Left renal pelvis (tissue), 4 donors: ENCODE data around the gene RGL1. TPM values are rescaled to one million over a fixed set of nuclear protein-coding genes. Genes with fewer than 3 reads are reported as not detected.
A peak's percentile ranks its signal among the peaks of the same experiment; 100 is the strongest.

Experiments used
- DNase-seq, 4 donors: peaks; one replicate each; pipeline ENCODE4 v3.0.0-alpha.2; 2013; ENCODE audit warnings: low read depth in 4 of 4, low spot score in 3 of 4
- polyA plus RNA-seq, 4 donors: library from polyadenylated mRNA; unstranded; fragments of 120-200 nt; gene quantifications; one replicate each; pipeline ENCODE4 v1.2.1, GENCODE V29; 2013; ENCODE audit not compliant: insufficient read length in 4 of 4

The RGL1 gene
- polyA plus RNA-seq, 4 donors = 46.7 to 158 (median 55.8) TPM

DNA sequence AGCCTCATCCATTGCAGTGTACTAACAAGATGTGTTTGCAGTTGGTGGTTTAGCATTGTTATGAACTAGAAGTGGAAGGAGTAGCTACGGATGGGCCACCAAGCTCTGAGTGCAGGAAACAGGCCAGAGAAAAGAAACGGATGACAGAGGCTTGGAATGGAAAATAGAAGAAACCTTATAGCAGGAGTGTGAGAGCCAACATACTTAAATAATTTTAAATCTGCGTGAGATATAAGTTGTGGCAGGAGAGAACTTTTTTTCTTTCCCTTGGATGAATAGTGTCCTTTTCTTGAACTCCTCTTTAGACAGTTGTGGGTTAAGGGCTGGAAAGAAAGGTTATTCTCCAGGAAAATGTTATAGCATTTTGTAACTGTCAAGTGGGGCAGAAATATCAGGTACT lies 54.2 kb downstream of the RGL1 start:
- no peak for DNase-seq

DNA sequence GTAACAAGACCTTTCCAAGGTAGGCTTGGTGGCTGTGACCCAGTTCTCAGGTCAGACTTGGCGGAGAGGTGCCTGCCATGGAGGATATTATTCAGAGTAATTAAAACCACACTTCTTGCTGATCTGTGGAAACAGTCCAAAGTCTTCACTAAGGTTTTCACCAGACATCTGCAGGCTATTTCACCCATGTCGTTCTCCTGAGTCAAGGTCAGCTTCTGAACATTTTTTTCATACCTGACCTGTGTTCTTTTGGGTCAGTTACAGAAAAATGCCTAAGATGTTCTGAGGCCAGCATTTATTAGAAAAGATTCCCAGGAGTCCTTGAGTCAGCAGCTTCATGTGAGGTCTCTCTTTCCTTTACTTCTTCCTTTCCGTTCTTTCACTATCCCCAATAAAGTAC lies 54.9 kb downstream of the RGL1 start:
- no peak for DNase-seq

DNA sequence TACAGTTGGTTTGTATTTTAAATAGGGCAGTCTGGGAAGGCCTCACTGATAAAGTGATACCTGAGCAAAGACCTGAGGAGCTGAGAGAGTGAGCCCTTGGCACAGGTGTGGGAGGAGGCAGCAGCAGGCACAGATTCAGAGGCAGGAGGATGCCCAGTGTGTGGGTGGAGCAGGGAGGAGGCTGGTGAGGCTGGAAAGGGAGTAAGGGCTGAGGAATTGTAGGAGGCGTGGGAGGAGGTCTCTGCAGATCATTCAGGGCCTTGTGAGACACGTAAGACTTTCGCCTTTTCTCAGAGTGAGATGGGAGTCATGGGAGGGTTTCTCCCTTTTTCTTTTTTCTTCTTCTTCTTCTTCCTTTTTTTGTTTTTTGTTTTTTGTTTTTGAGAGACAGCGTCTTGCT lies 58.0 kb downstream of the RGL1 start:
- DNase-seq = no peak

DNA sequence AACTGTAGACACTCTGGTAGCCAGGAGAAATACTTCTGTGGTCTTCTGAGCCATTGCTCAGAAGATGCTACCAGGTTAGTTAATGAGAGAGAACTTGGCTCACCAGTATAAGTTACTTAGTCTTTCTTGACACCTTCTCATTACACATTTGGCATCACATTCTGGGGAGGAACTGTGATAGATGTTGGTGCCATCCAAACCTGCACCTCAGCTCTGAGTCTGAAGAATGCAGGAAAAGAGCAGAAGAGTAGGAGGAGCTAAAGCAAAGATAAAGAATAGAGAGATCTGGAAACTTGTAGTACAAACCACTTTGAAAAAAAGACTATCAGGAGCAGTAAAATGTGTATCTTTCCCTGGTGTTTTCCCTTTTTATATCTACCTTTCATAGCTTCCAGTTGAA lies 58.9 kb downstream of the RGL1 start:
- DNase-seq = no peak

DNA sequence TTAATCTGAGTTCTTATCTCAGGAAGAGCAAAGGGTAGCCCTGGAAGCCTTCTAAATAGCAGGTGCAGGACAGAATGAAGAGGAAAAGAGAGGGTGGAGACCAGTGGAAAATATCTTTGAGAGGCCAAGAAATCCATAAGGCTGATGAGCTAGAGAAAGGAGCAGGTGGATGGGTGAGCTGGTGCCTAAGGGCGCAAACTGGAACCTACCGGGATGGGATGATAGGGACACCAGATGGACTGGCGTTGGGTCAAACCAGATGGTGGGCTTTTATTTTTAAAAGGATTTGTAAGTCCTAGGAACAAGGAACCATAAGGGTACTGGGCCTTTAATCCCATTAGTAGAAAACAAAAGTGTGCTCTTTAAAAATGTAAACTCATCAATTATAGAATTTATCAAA lies 59.7 kb downstream of the RGL1 start:
- no peak for DNase-seq

DNA sequence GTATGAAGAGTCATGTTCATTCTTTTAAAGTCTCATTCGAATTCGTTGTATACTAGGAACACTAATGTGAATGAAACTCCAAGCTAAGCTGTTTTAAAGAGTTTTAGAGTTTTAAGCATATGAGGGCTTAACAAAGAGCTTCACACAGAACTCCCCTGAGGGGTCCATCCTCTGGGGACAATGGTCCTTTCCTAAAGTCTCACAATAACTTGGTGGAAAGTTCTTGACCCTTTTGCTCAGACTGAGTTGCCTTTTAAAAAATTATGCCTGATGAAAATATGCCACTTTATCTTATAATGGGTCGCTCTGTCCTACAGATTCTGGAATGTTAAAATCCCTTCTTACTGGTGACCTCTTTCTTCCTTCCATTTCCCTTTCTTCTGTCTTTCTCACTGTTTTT lies 64.3 kb downstream of the RGL1 start:
- no peak for DNase-seq

DNA sequence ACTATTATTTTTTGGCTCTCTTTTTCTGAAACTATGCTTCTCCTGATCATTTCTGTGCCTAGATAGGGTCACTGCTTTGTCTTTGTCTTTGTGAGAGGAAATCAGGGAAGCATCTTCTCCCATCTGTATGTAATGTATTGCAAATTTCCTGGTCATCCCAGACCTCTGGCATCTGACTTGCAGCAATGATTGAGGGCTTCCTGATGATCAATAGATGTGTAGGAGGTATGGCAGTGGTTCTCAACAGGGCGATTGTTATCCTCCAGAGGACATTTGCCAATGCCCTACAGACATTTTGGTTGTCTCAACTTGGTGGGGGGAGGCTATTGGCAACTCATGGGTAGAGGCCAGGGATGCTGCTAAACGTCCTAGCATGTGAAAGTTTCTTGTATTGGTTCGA lies 64.7 kb downstream of the RGL1 start:
- no peak for DNase-seq

DNA sequence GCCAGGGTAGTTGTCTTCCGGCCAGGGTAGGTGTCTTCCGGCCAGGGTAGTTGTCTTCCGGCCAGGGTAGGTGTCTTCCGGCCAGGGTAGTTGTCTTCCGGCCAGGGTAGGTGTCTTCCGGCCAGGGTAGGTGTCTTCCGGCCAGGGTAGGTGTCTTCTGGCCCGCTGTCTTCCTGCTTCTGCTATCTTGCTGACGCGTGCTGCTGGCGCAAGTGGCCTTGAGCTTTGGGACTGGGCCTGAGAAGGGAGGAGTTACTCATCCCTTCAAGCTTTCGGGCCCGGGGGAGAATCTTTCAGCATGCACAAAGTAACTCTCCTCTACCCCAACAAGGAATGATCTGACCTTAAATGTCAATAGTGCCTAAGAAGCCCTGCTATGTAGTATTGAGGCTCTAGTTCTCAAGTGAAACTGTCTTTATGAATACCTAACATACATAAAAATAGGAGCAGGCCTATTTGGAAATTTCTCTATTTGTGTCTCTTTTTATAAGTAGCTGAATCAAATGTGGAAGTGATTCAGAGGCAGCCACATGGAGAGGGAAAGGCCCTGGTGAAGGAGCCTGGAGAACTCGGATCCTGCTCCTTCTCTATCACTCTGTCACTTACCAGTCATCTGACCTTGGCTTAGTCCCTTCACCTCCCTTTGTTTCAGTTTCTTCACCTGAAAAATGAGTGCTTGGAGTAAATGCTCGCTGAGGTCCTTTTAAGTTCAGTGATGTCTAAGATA lies 65.6 kb downstream of the RGL1 start:
- DNase-seq = no peak

DNA sequence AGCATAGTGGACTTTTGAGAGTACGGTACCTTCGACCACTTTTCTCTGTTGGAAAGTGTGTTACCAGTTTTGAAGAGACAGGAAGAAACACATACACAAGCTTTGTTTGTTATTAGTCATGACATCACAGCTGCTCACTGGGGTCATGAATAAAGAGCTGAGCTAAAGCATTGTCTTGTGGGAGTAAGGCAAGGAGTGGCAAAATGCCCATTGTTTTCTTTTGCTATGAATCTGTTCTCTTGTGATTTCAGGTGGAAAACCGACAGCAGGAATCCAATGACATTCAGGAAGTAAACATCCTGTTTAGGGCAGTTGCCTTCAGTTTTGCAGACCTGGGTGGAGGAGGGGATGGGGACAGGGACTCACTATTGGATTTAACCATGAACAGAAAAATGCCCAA lies 66.2 kb downstream of the RGL1 start:
- no peak for DNase-seq

DNA sequence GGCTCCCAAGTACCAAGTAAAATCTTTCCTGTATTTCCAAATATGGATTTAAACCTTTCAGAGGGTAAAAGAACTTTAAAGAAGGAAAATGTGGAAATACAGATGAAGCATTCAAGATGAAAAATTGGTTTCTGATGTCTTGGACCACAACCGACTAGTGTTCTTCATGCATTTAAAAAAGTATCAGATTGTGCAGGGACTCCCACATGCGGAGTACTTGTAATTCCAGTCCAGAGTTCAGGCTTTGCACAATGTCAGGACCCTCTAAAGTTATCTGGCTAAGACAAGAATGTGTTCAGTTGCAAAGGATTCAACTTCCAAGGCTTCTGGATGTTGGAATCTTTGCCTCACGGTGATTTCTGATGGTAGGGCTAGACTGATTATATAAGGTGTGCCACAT lies 66.7 kb downstream of the RGL1 start:
- no peak for DNase-seq

DNA sequence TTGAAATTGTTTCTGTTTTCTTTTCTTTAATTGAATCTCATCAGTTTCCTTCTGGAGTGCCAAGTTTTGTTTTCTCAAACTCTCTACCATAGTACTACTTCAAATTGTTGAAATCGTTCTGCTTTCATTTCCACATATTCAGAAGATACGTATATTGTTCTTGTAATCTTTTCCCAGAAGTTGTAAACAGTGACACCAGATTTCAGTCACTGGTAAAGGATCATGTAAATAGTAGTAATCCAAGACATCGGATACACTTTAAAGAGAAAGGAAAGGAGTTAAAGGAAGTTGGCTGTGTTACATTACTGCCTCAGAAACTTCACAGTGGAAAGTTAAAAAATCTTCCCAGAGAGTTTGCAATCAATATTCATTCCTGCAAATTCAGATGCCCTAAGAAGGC lies 67.5 kb downstream of the RGL1 start:
- no peak for DNase-seq

DNA sequence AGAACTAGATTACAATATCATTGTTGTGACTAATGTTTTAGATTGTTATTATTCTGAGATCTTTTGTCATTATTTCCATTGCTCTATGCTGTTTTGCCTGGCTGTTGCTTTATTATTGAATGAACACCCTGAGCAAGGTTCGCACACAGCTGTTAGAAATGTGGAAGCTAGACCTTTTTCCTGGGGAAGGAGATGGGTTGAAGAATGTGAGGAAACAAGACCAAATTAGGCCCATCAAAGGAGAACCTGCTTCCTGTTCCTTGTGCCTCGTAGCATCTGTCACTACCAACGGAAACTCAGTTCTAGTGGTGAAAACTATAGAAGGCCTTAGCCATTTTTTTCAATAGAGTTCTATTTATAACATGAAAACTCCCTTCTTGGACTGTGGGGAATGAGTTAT lies 68.7 kb downstream of the RGL1 start:
- no peak for DNase-seq

DNA sequence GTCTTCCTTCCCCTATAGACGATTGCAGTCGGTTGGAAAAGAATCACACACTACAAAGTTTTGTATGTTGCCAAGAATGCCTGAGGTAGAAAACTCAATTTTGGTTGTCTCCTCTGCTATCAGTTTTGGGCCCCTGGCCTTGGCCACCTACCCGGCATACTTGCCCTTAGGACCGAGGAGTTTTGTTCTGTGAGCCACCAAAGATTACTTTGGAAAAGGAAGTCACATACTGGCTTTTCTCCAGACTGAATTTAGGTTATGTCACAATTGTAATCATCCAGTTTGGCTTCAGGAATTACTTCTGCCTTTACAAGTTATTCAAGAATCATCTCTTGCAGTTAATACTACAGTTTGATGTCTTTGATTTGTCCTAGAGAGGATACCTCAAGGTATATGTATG lies 71.4 kb downstream of the RGL1 start:
- no peak for DNase-seq

DNA sequence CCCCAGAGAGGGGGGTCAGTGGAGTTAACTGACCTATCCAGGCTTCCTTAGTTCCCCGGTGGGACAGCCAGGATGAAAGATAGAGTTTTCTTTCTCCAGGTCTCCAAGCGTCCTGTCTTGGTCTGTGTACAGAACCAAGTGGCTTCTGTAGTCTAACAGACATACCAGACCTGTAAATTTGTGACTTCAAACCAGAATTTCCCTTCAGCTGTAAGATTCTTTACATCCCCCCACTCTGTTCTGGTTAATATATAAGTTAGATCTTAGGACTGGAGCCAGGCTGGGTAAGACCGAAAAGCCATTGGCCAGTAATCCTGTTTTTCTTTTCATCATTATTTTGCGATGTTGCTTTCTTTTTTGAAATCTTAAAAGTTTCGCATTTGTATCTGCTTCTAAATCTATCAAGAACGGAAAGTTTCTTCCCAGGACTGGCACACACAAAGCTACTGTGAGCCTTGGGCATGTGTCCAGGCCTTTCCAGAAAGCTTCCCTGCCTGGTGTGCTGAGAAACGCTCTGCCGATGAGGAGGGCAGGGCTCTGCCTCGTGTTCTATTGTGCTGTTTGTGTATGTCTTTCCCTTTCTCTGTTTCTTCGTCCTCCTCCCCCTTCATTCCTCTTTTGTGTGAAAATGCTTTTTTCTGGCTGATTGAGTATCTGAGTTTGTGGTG lies 72.3 kb downstream of the RGL1 start:
- no peak for DNase-seq

DNA sequence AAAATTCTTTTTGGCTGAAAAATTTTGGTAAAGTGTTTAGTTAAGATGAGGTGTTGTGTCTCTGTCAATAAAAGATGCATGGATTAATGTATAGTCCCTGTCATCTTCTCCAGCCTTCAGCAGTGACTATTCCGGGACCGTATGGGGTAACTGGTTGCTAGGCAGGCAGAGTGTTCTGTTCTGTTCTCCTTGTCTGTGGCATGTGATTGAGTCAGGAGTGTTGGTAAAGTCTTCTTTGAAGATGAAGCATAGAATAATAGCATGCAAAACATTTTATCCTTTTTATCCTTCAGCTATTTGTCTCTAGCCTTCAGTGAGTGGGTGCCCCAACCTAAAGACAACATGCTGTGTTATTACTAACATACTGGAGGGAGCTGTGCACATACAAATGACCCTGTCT lies 74.6 kb downstream of the RGL1 start:
- no peak for DNase-seq

DNA sequence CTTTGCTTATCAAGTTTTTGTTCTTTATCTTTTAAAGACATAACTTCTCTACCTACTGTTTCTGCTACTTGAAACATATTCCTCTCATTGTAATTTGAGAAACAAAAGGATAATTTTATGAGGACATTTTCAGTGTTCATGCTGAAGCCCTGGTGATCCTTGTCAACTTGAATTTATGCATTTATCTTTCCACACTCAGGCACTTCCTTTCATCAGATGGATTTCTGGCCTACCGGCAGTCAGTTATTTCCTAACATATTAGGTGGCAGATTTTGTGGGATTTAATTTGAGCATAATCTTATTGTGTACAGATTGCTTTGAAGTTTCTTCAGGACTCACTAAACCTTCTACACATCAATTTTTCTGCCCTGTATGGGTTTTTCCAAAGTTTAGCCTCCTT lies 75.0 kb downstream of the RGL1 start:
- DNase-seq = no peak

DNA sequence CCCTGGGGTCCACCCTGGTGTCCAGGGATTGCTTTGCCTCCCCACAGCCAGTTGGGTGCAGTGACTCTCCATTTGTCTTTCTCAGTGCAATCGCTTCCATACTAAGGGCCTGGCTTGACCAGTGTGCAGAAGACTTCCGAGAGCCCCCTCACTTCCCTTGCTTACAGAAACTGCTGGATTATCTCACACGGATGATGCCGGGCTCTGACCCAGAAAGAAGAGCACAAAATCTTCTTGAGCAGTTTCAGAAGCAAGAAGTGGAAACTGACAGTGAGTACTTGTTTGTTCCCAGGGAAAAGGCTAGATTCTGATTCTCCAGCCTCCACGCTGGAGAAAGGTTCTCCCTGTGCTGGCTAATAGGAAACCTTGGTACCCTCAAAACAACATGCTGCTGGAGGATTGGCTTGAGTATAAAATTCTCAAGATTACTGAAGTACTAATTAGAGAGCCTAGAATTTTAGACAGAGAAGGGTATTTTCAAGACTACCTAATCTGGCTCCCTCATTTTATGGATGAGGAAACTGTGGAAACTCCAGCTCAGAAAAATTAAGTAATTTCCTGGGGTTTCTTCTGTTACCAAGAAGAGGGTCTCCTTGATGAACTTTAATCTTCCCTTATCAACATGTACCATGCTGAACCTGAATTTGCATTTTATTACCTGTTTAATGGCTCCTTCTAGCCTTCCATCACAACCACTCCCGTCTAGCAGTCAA lies 75.8 kb downstream of the RGL1 start:
- no peak for DNase-seq

DNA sequence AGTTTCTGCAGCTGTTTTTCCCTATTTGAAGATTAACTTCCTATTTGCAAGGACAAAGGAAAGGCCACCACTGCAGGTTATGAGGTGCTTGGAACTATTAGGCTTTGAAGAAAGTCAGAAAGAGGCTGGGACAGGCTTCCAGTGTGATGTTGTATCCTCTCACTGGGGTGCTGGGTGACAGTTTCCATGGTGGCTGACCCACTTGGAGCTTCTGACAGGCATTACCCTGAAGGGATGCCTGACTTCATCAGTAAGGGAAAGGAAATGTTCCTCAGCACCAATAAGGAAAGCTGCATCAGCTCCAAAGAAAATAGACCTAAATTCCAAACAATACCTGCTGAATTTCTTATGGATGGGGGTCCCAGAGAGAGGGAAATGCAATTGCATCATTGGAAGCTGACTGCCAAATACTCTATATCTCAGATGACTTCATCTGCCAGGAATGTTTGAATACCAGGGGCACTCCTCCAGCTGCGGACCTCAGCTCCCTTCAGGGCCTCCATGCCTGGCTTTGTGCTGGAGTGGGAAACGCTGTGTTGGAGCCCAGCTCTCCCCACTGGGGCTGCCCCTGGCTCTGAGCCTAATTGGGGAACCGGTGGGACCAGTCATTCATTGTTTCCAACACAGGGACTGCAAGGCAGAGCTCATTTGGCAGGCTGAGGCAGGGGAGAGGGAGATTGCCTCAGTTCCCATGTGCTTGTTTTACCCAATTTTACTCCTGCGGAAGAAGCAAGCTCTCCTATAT lies 76.6 kb downstream of the RGL1 start:
- peak in 2 of 4 donors; percentile 62 to 69 for DNase-seq

DNA sequence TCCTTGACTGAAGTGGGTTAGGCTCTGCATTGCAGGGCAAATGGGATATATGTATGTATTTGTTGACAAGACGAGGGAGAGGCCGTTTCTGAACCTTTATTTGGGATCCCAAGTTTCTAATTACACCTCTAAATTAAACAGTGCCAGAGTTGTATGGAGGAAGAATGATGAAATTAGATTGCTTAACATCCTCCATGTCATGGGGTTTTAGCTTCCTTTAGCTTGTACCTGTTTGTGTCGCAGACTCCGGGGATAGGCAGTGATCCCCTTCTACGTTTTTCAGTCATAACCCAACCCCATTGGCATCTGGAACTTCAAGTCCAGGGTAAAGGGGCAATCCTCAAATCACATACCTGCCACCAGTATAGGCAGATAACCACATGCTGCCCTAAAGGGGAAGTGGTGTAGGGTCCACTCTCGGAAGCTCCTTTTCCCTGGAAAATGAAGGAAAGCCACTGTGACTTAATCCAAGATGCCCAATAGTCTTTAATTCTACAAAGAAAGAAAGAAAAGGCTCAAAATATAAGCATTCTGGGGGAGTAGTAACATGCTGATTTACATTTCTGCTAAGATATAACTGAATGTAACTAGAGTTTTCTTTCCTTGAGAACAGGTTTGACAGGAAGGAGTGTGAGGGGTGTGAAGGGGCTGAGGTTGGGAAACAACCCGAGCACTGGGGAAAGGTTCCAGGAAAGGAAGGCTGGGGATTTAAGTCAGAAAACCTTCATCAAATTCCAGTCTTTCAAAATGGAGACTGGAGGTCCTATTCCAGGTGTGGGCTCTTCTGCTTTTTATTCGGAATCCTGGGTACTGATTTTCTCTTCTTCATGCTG lies 77.6 kb downstream of the RGL1 start:
- no peak for DNase-seq

DNA sequence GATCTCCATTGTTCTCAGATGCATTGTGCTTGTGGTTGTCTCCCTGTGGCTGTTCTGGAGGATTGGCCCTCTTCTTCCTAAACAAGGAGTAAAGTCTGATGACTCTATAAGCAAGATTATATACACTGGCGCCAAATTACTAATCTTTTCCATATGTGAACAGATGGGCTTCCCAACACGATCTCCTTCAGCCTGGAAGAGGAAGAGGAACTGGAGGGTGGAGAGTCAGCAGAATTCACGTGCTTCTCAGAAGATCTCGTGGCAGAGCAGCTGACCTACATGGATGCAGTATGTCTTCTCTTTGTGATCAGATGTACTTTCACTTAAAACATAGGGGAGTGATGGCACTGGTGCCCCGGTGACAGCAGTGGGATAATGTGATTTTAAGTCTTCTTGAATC lies 78.7 kb downstream of the RGL1 start:
- DNase-seq = no peak
